NCI-H2029 treated with DMSO at 0.1 percent for 48 hours (cell line): ENCODE measurements around the gene HM13.
"Not testable (repeated sequence)": the region's sequence is repeated elsewhere in the genome, so short reads cannot be mapped to it uniquely, and the experiment has no call there.

Experiments used
- DNase-seq: peaks from one replicate; lab custom pipeline; 2025; lab: John Stamatoyannopoulos, UW

Gene HM13

DNA sequence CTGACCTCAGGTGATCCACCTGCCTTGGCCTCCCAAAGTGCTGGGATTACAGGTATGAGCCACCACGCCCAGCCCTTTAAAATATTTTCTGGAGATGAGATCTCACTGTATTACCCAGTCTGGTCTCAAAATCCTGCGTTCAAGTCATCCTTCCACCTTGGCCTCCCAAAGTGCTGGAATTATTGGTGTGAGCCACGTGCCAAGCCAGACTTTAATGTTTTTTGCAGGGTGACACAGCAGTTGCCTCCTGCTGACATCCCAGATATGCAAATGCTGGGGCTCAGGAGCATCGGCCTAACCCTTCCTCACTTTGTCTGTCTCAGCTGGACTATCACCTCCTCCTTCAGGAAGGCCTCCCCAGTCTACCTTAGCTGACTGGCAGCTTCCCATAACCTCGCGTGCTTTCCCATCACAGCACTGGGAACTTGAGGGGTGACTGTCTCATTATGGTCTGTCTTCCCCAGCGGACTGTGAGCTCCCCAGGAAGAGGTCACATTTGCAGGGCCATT, 76.5 kb downstream of the HM13 start:
- DNase-seq: no peak

DNA sequence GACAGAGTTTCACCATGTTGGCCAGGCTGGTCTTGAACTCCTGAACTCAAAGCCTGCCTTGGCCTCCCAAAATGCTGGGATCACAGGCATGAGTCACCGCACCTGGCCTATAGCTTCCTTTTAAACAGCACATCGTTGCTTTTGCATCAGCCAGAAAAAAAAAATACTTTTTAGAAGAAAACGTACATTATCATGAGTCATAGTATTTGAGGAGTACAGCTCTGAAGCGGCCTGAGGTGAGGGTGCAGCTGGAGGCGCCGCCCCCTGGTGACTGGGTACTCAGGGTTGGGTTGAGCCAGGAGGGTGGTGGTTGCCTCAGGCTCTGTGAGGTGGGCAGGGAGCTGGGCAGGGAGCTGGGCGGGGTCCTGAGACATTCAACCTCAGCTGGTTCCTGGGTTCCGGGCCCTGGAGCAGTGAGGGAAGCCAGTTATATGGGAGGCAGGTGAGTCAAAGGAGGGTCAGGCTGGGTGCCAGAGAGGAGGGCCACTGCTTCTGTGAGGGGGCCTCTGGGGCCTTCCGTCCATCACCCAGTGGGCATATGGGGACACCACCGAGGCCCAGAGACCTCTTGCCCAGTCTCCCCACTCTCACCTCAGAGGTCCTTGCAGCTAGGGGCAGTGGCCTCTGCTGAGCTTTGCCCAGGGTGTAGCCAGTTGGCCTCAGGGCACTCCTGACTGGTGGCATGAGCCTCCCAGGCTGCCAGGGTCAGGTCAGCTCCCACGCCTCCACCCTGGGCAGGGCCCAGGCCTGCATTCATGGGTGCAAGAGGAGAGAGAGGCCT, 79.2 kb downstream of the HM13 start:
- no peak for DNase-seq

DNA sequence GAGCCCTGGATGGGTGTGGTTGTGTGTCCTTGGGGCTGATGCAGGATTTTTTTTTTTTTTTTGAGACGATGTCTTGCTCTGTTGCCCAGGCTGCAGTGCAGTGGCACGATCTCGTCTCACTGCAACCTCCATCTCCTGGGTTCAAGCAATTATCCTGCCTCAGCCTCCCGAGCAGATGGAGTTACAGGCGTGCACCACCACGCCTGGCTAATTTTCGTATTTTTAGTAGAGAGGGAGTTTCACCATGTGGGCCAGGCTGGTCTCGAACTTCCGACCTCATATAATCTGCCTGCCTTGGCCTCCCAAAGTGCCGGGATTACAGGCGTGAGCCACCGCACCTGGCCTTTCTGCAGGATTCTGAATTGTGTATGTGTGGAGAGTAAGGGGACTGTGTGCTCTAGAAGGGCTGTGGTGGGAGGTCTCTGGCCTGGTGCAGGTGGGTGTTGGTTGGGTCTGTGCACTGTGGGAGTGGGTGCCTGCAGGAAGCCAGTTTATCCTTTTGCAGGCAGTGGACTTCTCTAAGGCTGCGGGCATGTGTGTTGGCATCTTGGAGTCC, 79.8 kb downstream of the HM13 start:
- no peak for DNase-seq

DNA sequence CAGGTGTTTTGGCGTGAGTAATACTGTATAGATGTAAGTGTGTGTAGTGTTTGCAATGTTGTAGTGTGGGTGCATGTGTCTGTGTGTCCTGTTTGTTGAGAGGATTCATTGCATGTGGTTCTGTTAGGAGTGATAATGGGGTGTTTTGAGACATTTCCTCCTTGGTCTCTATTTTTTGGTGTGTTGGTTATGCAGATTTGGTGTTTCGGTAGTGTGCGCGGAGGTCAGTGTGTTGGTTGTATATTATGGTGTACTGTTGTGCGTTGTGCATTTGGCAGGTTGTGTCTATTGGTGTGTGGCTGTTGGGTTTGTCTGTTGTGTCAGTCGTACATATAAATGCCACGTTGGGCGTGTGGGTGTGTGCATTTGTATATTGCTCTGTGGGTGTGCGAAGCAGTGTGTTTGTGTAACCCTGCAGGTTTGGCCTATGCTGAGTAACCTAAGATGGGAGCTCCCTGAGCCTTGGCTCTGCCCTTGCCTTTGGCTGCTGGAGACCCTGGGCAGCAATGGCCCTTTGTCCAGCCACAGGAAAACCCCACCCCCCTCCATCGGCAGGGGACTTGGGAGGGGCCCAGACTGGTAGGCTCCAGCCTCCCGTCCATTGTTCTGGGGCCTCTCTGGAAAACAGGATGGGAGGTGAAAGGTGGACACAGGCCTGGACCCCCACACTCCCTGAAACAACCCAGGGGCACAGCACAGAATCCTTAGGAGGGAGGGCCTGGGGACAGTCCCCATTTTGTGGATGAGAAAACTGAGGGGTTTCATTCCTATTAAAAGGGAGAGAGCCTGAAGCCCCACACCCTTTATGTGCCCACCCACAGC, 80.5 kb downstream of the HM13 start:
- no peak for DNase-seq

DNA sequence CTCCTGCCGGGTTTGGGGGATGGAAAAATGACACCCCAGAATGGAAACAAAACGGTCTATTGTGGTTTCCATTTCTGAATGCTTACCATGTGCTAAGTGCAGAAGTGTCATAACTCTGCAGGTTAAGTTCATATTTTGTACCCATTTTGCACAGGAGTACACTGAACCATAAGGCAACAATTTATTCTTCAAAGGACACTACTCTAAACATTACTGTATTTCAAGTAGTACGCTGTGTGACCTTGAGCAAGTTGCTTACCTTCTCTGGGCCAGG, 81.1 kb downstream of the HM13 start:
- no peak for DNase-seq

DNA sequence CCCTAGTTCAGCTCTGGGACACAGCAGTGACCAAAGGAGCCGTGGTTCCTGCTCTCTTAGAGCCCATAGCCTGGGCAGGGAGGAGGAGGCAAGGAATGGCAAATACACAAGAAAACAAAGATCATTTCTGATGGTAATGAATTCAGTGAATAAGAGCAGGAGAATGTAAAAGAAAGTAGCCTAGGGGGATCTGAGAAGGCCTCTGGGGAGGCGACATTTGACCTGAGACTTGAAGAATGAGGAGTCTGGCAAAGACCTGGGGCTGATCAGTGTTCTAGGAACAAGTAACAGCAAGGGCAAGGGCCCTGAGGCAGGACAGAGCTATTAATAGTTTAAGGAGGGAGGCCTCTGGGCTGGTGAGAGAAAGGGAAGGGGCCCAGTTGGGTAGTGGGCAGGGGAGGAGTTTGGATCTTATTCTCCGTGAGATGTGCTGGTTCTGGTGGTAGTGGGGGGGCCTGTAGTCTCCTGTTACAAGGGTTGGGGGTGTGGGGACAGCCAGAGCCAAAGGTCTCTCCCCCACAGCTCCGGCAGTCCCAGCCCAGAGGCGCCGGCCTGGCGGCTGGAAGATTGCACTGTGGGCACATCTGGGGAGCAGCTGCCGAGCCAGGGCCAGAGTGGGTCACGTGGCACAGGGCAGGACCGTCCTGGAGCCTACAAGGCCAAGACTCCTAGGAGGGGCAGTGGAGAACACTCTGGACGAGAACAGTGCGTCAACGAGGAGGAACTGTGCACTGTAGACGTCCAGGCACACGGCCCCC, 81.6 kb downstream of the HM13 start:
- DNase-seq: no peak

DNA sequence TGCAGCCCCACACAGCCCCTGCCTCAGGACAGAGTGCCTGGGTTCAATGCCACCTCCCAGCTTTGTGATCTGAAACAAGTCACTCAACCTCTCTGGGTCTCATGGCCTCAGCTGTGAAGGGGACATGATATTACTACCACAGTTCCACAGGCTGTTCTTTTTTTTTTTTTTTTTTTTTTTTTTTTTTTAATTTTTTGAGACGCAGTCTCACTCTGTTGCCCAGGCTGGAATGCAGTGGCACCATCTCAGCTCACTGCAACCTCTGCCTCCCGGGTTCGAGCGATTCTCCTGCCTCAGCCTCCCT, 82.1 kb downstream of the HM13 start:
- DNase-seq: not testable (repeated sequence)

DNA sequence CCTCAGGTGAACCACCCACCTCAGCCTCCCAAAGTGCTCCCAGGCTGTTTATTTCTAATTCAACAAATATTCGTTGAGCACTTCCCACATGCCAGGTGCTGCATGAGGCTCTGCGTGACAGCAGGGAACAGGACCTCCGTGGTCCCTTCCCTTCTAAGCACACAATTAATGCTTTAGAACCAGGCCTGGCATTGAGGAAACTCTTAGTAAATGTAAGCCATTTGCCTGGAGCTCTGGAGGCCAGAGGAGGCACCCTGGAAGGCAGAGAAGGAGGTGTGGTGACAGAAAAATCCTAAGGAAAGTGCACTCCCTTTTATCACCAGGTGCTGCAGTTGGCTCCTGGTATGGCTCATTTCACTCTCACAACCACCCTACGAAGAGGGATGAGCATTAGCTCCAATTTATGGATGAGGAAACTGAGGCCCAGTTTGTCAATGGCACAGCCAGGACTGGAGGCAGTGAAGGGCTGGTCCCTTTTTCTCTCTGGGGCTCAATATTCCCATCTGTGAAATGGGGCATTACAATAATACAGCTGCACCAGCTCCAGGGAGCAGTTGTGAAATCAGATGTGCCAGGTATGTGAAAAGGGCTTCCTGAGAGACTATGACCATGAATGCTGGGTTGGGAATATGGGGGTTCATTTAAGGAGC, 82.7 kb downstream of the HM13 start:
- DNase-seq: no peak

DNA sequence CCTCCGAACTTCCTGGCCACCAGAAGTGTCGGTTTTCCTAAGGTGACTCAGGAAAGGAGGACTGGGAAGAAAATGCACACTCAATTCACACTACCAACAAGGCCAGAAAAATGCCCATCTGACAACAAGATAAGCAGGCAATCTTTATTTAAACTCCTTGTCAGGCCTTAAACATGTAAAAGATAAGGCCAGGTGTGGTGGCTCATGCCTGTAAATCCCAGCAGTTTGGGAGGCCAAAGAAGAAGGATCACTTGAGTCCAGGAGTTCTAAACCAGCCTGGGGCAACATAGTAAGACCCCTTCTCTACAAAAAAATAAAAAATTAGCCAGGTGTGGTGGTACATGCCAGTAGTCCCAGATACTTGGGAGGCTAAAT, 83.2 kb downstream of the HM13 start:
- no peak for DNase-seq

DNA sequence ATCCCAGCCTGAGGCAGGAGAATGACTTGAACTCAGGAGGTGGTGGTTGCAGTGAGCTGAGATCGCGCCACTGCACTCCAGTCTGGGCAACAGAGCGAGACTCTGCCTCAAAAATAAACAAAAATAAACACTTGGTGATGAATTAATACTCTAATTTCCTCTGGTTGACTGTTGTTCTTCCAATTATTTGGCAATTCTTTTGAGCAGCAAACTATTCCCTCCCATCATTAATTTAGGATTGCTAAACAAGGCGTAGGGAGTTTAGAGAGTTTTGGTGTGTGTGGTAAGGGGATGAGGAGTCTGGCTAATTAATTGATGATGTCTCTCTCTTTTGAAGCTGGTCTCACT, 88.2 kb downstream of the HM13 start:
- no peak for DNase-seq

DNA sequence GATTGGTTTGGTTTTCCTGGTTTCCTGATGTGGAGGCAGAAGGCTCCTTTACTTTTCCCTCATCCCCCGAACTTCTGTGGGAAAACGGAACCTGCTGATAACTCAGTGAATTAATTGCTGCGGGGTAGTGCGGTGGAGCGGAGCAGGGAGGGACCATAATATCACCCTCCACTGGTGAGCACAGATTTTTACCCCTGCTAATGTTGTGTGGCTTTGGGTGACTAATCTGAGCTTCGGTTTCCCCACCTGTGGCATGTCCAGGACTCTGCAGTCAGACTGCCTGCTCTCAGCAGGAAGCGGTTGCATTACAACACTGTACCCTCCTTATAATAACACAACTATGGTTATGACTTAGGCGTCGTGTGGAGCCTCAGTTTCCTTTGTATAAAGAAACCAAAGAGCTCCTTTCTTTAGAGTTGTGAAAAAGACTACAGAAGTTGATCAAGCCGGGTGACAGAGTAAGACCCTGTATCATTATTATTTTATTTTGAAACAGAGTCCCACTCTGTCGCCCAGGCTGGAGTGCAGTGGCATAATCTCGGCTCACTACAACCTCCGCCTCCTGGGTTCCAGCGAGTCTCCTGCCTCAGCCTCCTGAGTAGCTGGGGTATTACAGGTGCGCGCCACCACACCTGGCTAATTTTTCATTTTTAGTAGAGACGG, 88.7 kb downstream of the HM13 start:
- DNase-seq: no peak

DNA sequence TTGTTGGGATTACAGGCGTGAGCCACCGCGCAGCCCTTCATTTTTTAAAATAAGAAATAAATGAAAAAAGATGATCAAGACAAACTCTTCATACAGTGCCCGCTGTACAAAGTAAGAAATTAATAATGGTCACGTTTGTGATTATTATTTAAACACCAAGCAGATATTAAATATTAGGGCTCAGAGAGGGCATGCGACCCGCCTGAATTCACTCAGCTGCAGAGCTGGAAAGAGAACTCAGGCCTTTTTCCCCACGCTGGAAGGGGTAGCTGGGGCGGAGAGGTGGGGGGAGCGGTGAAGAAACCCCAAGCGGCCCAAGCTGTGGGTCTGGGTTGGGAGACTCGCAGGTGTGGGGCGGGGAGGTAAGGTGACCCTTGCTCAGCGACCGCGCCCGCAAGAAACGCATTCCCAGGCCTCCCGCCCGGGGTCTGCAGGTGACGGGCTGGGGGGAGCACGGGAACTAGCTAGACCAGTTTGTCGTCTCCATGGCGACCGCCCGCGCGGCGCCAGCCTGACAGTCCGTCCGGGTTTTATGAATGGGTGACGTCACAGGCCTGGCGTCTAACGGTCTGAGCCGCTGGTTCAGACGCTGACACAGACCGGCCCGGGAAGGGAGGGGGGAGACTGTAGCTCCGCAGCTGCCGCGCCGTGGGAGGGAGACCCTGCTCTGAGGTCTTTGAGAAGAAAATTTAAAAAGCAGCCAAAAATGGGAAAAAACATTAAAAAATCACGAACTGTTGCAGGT, 89.8 kb downstream of the HM13 start:
- peak; percentile 97 for DNase-seq

DNA sequence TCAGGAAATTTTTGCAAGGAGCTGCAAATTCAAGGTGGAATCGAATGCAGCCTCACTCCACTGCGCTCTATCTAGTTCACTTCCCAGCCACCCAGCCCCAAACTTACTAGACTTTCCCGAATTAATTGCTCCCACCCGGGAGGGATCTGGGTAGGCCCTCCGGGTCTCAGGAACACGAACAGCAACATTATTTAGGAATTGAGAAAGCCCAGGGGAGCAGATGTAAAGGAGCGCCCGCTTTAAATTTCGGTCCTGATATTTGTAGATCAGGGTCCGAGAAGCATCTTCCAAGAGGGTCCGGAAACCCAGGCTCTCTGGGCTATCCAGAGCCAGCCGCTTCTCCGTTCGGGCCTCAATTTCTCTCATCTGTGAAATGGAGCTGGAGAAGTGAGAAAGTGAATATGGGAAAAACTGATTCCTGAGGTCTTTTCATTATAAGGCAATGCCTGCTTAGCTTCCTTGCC, 90.4 kb downstream of the HM13 start:
- no peak for DNase-seq

DNA sequence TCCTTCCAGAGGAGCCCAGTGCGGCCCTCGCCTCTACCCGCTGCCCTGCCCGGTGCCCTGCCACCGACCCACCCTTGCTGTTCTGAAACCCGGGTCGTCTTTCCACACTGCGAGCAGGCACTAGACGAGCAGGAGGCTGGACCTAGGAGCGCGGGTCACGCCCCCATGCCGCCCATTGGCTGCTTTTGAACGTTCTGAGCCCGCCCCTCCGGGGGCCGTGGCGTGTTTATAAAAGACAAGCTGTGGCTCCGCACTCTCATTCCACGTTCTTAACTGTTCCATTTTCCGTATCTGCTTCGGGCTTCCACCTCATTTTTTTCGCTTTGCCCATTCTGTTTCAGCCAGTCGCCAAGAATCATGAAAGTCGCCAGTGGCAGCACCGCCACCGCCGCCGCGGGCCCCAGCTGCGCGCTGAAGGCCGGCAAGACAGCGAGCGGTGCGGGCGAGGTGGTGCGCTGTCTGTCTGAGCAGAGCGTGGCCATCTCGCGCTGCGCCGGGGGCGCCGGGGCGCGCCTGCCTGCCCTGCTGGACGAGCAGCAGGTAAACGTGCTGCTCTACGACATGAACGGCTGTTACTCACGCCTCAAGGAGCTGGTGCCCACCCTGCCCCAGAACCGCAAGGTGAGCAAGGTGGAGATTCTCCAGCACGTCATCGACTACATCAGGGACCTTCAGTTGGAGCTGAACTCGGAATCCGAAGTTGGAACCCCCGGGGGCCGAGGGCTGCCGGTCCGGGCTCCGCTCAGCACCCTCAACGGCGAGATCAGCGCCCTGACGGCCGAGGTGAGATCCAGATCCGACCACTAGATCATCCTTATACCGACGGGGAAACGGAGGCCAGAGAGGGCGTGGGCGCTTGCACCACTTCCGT, 91.0 kb downstream of the HM13 start, which contains the start of gene ID1:
Gene ID1, plus strand, starts transcription at position 259 of the 871 bp plus-strand sequence. Its CDS starts 99 bp downstream, at position 358.
- DNase-seq: peak; percentile 96

DNA sequence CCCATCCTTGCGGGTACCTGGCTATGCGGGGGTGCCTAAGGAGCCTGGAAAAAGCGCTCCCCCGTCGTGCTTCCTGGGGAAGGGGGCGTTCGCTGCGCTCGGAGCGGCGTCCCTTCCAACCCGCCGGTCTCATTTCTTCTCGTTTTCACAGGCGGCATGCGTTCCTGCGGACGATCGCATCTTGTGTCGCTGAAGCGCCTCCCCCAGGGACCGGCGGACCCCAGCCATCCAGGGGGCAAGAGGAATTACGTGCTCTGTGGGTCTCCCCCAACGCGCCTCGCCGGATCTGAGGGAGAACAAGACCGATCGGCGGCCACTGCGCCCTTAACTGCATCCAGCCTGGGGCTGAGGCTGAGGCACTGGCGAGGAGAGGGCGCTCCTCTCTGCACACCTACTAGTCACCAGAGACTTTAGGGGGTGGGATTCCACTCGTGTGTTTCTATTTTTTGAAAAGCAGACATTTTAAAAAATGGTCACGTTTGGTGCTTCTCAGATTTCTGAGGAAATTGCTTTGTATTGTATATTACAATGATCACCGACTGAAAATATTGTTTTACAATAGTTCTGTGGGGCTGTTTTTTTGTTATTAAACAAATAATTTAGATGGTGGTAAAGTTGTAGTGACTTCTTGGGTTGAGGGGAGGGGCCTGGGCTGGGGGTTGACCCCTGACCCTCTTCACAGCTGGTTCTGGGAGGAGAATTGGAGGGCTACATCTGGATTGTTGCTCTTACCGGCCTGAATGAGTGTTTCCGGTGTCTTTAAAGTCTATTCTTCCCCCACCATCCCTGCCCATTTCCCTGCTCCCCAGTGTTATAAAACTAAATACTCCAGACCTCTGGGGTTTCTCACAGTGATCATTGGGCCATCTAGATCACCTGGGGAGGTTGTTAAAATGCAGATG, 91.9 kb downstream of the HM13 start:
- DNase-seq: no peak

DNA sequence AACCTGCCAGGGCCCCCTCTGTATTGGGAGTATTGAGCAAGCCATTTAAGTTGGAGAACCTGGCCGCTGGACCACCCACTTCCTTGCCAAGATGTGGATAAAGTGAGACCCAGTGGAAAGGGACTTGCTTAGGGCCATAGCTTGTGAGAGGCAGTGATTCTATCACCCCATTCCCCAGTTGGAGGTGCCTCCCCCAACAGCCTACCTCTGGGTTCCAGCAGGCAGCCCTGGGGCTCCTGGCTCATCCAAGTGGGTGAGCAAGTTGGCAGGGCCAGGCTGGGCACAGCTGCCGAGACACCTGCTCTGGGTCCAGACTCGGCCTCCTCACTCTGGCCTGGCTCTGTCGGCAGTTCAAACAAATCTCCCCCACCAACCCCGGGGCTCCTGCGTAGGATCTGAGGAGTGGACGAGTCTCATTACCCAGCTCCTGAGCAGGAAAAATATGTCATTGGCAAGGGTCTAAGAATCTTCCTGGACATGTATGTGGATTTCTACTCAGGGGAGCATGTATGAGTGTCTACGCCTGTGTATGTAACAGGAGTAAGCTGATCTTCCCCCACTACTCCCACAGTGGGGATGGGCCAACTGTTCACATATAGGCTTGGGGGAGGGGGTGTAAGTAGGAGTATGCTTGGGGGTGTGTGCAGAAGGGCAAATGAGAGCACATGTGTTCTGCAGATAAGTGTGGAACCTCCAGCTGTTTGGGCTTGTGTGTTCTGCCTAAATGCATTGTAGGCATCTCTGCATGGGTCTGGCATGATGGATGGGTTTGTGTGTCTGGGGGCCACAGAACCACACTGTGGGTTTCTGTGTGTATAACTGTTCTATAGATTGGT, 92.8 kb downstream of the HM13 start:
- DNase-seq: peak; percentile 81

DNA sequence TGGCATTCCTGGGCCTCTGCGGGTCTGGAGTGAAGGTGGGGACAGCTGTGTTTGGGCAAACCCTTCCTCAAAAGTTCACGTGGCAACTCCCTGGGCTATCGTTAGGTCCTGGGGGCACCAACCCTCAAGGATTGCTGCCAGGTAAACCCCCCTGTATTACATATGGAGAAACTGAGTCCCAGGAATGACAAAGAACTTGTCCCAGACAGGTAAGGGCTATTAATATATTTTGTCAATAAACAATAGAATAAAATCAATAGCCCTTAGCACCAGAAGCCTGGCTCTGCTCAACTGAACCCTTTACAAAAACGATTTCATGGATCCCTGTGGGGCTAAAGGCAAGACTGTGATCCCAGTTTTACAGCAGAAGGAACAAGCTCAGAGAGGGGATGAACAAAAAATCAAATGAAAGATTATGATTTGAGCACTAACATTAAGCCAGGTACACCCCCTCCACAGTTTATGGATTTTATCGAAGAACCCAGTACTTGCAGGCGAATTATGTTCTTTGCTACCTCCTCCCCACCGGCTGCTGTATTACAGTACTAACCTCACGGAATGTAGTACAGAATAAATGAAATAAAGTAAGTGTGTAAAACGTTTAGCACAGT, 93.5 kb downstream of the HM13 start:
- DNase-seq: peak; percentile 91
